ENCODE measurements around the gene SGTA.

The SGTA gene

GRCh38 chr19:2762783-2763496 is 20.1 kb downstream of the SGTA start:
- Mint-ChIP-seq H3K27ac (no peak overlapping the region), H3K9me3 (no peaks in the 10 kb centered on the region), H3K27me3 (ENCODE audit: low read depth) (no peaks in the 10 kb centered on the region), H3K4me1 (ENCODE audit: low read depth) (no peaks in the 10 kb centered on the region), H3K36me3 (ENCODE audit: low read depth) (peaks cover 24% of the 10 kb centered on the region), H3K4me3 (no peak overlapping the region)
- DNase-seq (ENCODE audit: low spot score), result no peak

GRCh38 chr19:2761876-2762782 is 20.9 kb downstream of the SGTA start:
- Mint-ChIP-seq H3K9me3 (no peaks in the 10 kb centered on the region), H3K4me3 (no peak overlapping the region), H3K36me3 (ENCODE audit: low read depth) (peaks cover 26% of the 10 kb centered on the region), H3K4me1 (ENCODE audit: low read depth) (no peaks in the 10 kb centered on the region), H3K27ac (no peak overlapping the region), H3K27me3 (ENCODE audit: low read depth) (no peaks in the 10 kb centered on the region)
- no peak for DNase-seq (ENCODE audit: low spot score)

GRCh38 chr19:2761309-2761677 is 21.8 kb downstream of the SGTA start:
- no peak for DNase-seq (ENCODE audit: low spot score)
- Mint-ChIP-seq H3K27ac (no peak overlapping the region), H3K9me3 (no peaks in the 10 kb centered on the region), H3K27me3 (ENCODE audit: low read depth) (no peaks in the 10 kb centered on the region), H3K4me1 (ENCODE audit: low read depth) (no peaks in the 10 kb centered on the region), H3K36me3 (ENCODE audit: low read depth) (peaks cover 24% of the 10 kb centered on the region), H3K4me3 (no peak overlapping the region)

- H3K27me3 Mint-ChIP-seq (ENCODE audit: low read depth), result no peaks in the 10 kb centered on the region
- H3K4me3 Mint-ChIP-seq, result no peak overlapping the region
- H3K4me1 Mint-ChIP-seq (ENCODE audit: low read depth), result no peaks in the 10 kb centered on the region
- peaks cover 24% of the 10 kb centered on the region for H3K36me3 Mint-ChIP-seq (ENCODE audit: low read depth)
- H3K9me3 Mint-ChIP-seq, result no peaks in the 10 kb centered on the region
- H3K27ac Mint-ChIP-seq, result no peak overlapping the region
- DNase-seq (ENCODE audit: low spot score), result no peak
Observed at GRCh38 chr19:2759965-2760364, 23.1 kb downstream of the SGTA start.

GRCh38 chr19:2759362-2759761 is 23.7 kb downstream of the SGTA start:
- Mint-ChIP-seq H3K9me3 (no peaks in the 10 kb centered on the region), H3K27me3 (ENCODE audit: low read depth) (no peaks in the 10 kb centered on the region), H3K4me1 (ENCODE audit: low read depth) (no peaks in the 10 kb centered on the region), H3K27ac (no peak overlapping the region), H3K36me3 (ENCODE audit: low read depth) (peaks cover 24% of the 10 kb centered on the region), H3K4me3 (no peak overlapping the region)
- no peak for DNase-seq (ENCODE audit: low spot score)

GRCh38 chr19:2758601-2759313 is 24.3 kb downstream of the SGTA start:
- no peaks in the 10 kb centered on the region for H3K9me3 Mint-ChIP-seq
- DNase-seq (ENCODE audit: low spot score), result no peak
- H3K27ac Mint-ChIP-seq, result no peak overlapping the region
- no peaks in the 10 kb centered on the region for H3K4me1 Mint-ChIP-seq (ENCODE audit: low read depth)
- no peak overlapping the region for H3K4me3 Mint-ChIP-seq
- no peaks in the 10 kb centered on the region for H3K27me3 Mint-ChIP-seq (ENCODE audit: low read depth)
- peaks cover 24% of the 10 kb centered on the region for H3K36me3 Mint-ChIP-seq (ENCODE audit: low read depth)

GRCh38 chr19:2756921-2757881 is 25.9 kb downstream of the SGTA start:
- Mint-ChIP-seq H3K27me3 (ENCODE audit: low read depth) (no peaks in the 10 kb centered on the region), H3K4me3 (no peak overlapping the region), H3K9me3 (no peaks in the 10 kb centered on the region), H3K36me3 (ENCODE audit: low read depth) (peaks cover 19% of the 10 kb centered on the region), H3K4me1 (ENCODE audit: low read depth) (no peaks in the 10 kb centered on the region), H3K27ac (no peak overlapping the region)
- no peak for DNase-seq (ENCODE audit: low spot score)

GRCh38 chr19:2756477-2756876 is 26.6 kb downstream of the SGTA start:
- H3K27ac Mint-ChIP-seq, result no peak overlapping the region
- H3K27me3 Mint-ChIP-seq (ENCODE audit: low read depth), result no peaks in the 10 kb centered on the region
- H3K4me3 Mint-ChIP-seq, result no peak overlapping the region
- H3K9me3 Mint-ChIP-seq, result no peaks in the 10 kb centered on the region
- no peak for DNase-seq (ENCODE audit: low spot score)
- H3K4me1 Mint-ChIP-seq (ENCODE audit: low read depth), result no peaks in the 10 kb centered on the region
- peaks cover 19% of the 10 kb centered on the region for H3K36me3 Mint-ChIP-seq (ENCODE audit: low read depth)

GRCh38 chr19:2755811-2756210 is 27.3 kb downstream of the SGTA start:
- Mint-ChIP-seq H3K4me1 (ENCODE audit: low read depth) (no peaks in the 10 kb centered on the region), H3K27ac (no peak overlapping the region), H3K4me3 (no peak overlapping the region), H3K36me3 (ENCODE audit: low read depth) (peaks cover 17% of the 10 kb centered on the region), H3K27me3 (ENCODE audit: low read depth) (no peaks in the 10 kb centered on the region), H3K9me3 (no peaks in the 10 kb centered on the region)
- no peak for DNase-seq (ENCODE audit: low spot score)

- DNase-seq (ENCODE audit: low spot score), result no peak
- Mint-ChIP-seq H3K4me1 (ENCODE audit: low read depth) (no peaks in the 10 kb centered on the region), H3K27me3 (ENCODE audit: low read depth) (no peaks in the 10 kb centered on the region), H3K36me3 (ENCODE audit: low read depth) (peaks cover 16% of the 10 kb centered on the region), H3K9me3 (no peaks in the 10 kb centered on the region), H3K4me3 (no peak overlapping the region), H3K27ac (no peak overlapping the region)
Observed at GRCh38 chr19:2755448-2755705, 27.7 kb downstream of the SGTA start.

- H3K9me3 Mint-ChIP-seq, result no peaks in the 10 kb centered on the region
- peaks cover 13% of the 10 kb centered on the region for H3K36me3 Mint-ChIP-seq (ENCODE audit: low read depth)
Observed at GRCh38 chr19:2754659-2755447, 28.2 kb downstream of the SGTA start.

GRCh38 chr19:2751438-2751830 is 31.6 kb downstream of the SGTA start:
- H3K4me3 Mint-ChIP-seq, result no peak overlapping the region
- no peak overlapping the region for H3K27ac Mint-ChIP-seq
- no peak for DNase-seq (ENCODE audit: low spot score)
- no peaks in the 10 kb centered on the region for H3K4me1 Mint-ChIP-seq (ENCODE audit: low read depth)
- no peaks in the 10 kb centered on the region for H3K9me3 Mint-ChIP-seq
- peaks cover 3% of the 10 kb centered on the region for H3K36me3 Mint-ChIP-seq (ENCODE audit: low read depth)
- no peaks in the 10 kb centered on the region for H3K27me3 Mint-ChIP-seq (ENCODE audit: low read depth)

More at GRCh38 chr19:2754659-2755447, 28.2 kb downstream of the SGTA start:
- Mint-ChIP-seq H3K27me3 (ENCODE audit: low read depth) (no peaks in the 10 kb centered on the region), H3K4me3 (no peak overlapping the region), H3K4me1 (ENCODE audit: low read depth) (no peaks in the 10 kb centered on the region), H3K27ac (no peak overlapping the region)
- DNase-seq (ENCODE audit: low spot score), result no peak
